Stimulated activated CD8-positive, alpha-beta memory T cell treated with anti-CD3 and anti-CD28 coated beads, Interleukin-12 subunit alpha, Interleukin-12 subunit beta, amount 100 ng/mL, for 1 hour (primary cell): ENCODE results near the gene LAMA3.

Source experiments
- DNase-seq: peaks from one replicate; pipeline ENCODE4 v3.0.0-alpha.2; 2020; ENCODE audit warnings: low read depth

Gene LAMA3

DNA sequence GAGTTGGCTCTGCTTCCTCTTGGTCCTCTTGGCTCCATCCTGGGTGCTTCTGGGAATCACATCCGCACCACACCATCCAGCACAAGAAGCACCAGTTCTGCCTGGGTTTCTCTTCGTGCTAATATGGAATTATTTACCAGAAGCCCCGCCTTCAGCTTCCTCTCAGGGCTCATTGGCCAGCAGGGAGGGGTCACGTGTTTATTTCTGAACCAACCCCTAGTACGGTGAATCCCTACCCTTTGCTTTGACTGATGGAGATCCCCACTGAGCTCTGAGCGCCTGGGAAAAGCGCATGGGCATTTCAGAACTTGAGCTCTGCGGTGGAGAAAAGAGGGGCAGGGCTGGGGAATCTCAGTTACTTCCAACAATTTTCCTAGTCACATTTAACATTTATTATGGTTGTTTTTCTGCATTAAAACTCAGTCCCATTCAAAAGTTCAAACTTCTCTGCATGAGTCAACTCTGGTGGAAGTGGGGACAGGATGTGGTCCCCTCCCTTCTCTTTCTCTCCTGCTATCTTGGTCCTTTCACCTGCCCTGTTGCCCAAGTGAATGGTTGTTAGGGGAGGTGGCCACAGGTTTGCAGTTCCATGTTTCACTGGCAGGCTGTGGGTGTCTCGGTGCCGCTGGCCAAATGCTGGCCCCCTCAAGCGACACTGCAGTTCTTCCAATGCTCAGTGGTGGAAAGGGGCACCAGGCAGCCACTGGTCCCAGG is 248.9 kb downstream of the LAMA3 start:
- DNase-seq: no peak

DNA sequence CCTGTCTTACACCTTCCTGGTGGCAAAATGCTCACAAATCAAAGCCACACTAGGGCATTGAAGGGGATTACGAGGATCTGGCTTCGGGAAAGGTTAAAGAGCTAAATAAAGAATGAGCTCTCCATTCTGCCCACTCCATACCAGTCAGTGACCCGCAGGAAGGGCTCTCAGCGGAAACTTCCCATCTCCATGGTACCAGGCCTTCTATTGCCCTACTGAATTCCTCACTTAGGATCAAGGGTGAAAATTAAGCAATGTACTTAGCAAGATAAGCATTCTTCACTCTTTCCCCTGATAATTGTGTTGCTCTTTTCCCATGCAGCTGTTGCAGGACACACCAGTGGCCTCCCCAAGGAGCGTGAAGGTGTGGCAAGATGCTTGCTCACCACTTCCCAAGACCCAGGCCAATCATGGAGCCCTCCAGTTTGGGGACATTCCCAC is 249.7 kb downstream of the LAMA3 start:
- DNase-seq: no peak

DNA sequence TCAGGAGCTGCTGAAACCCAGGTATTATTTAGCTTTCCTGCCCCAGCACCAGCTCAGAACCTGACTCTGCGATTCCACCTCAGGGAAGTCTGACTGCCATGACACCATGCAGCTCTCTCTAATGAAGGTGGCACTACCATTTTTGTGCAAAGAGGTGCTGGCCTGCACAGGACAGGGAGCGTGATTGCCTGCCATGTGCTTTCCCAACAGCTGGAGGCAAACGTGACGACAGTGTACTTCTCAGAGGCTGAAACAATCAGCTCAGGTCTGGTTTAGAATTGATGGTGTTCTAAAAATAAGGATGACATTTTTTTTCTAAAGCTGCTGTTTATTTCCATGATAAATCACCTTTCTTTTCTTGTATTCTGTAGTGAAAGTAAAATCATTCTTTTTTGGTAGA is 250.1 kb downstream of the LAMA3 start:
- no peak for DNase-seq

DNA sequence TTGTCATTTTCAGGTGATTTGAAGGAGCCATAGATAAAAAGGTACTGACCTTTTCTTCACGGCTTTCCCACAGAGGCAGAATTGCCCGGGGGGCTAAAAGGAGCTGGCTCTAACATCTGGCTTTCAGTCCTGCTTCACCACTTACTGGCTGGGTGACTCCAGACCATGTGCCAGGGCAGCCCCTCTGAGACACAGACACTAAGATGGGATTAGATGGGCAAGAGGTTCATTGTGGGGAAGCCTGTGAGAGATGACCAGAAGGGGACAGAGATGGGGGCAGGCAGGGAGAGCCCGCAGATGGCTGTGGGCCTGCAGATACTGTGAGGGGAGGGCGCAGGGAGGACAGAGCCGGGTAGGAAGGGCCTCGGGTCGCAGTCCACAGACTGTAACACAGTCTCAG is 250.6 kb downstream of the LAMA3 start:
- no peak for DNase-seq

DNA sequence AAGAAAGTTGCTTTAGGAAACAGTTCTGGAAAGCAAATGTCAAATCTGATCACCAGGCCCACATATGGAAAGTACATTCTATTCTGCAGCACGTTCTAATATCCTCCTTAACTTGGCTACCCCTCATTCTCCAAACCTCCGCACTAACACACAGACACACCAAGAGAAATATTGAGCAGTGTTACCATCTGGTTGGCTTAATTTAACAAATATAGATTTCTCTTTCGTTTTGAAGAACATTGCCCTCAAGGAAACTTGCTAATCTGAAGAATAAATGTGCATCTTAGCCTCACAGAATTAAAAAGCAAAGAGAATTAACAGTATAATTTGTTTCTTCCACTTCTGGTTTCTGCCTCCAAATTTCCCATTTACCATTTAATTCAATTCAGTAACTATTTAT is 252.5 kb downstream of the LAMA3 start:
- no peak for DNase-seq

DNA sequence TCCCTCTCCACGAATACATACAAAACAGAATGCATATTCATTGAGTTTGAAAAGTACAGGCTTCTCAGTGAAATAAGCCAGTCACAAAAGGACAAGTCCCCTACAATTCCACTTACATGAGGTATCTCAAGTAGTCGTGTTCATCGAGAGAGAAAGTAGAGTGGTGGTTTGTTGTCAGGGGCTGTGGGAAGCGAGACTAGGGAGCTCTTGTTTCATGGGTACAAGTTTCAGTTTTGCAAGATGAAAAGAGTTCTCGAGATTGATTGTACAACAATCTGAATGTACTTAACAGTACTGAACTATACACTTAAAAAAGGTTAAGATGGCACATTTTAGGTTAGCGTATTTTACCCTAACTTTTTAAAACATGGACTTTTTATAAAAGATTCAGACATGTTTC is 253.9 kb downstream of the LAMA3 start:
- DNase-seq: no peak

DNA sequence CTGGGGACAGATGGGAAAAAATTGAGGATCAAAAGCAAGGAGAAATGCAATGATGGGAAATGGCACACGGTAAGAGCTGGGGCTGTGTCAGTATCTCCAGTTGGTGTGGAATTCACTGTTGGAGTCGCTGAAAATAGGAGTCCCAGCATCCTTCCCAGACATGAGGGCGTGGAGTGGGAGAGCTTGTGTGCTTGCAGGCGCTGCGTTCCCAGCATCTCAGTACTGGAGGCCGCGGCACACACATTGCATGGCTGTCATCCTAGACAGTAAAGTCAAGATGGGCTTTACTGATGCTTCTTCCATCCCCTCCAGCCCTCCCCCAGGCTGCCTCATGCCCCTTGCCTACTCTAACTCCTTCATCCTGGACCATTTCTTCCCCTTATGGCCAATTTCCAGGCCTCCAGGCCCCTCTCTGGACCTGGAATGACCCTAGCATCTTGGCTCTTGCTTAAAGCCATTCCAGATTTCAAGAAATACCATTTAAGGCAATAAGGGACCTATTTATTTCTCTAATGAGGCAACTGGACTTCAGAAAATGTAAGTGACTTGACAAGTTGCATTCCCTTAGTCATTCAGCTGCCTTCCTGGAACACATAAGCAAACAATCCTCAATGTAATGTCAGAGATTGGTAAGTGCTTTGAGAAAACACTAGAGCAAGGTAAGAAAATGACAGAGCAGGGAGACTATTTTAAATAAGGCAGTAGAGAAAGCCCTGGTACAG is 254.8 kb downstream of the LAMA3 start:
- DNase-seq: no peak

DNA sequence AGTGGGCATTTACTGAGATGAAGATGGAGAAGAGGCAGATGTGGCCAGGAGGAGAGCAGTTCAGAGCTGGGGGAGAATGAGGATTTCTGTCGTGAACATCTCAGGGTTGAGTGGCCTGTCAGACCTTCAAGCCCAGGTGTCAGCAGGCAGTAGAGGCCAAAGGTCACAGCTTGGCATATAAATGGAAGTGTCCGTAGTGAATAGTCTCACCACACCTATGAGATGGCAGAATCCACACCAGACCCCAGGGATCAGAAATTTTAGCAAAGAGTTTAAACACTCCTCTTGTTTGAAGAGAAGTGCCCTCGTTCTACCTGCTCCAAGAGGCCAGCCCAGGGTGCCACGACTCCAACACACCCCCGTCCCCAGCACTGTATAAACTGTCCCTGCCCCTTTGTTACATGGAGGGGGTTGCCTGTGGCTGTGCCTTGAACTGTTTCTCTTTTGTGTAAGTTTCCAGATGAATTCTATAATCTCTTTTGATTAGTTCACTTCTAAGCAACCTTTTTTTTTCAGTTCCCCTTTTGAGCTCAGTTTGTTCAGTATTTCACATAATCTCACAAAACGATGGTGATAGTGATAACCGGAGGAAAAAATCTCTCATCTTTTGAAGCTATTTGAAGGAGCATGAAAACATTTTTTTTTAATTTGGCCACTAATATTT is 256.3 kb downstream of the LAMA3 start:
- DNase-seq: no peak

DNA sequence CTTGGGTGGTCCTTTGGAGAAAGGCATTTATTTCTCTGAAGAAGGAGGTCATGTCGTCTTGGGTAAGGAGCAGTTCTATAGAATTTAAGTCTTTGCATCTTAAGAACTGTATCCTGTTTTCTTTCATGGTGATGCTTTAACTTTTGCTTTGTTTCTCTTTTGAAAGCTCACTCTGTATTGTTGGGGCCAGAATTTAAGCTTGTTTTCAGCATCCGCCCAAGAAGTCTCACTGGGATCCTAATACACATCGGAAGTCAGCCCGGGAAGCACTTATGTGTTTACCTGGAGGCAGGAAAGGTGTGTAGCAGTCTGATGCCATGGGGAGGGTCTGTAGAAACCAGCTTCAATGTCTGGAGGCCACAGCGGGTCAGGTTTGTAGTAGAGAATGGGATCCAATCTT is 260.6 kb downstream of the LAMA3 start:
- DNase-seq: no peak

DNA sequence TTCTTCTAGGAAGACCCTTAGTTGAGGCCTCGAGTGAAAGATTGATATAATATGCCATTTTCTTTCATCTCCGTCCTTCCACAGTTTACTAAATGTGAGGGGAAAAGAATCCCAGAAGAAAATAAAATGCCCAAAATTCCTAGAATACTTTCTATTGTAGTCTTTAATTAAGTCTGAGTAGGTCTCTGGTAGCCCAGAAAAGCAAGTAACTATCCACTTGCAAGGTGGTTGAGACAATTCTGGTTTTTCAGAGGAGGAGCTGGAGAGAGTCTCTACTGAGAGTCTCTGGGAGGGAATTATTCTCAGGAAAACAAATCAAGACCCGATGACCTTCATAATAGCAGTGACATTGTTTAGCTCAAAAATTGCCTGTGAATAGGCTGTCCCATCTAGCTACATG is 261.4 kb downstream of the LAMA3 start:
- DNase-seq: no peak

DNA sequence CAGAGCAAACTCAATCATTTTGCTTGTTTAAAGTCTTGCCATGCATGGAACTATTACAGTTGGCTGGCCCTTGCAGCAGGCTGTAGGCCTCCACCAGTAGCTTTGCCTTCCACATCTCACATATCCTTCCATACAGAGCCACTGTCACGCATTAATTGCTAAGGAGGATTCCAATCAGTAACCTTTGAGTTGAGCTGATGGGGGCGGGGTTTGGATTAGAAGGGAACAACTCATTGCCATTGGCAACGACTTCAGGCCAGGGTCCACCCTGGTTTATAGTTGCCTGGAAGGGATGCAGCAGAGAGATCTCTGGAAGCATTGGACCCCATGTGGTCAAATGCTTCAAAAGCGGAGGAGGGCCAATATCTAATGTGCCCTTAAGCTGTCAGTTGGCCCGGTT is 262.0 kb downstream of the LAMA3 start:
- DNase-seq: no peak

DNA sequence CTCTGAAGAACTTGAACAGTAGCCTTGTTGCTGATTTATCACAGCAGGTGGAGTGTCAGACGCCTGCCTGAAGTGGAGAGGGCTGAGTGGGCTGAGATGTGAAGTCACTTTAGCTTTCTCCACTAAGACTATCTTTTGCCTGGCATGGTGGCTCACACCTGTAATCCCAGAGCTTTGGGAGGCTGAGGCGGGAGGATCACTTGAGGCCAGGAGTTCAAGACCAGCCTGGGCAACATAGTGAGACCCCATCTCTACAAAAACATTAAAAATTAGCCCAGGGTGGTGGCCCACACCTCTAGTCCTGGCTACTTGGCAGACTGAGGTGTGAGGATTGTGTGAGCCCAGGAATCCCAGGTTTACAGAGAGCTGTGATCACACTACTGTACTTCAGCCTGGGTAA is 264.7 kb downstream of the LAMA3 start:
- no peak for DNase-seq

DNA sequence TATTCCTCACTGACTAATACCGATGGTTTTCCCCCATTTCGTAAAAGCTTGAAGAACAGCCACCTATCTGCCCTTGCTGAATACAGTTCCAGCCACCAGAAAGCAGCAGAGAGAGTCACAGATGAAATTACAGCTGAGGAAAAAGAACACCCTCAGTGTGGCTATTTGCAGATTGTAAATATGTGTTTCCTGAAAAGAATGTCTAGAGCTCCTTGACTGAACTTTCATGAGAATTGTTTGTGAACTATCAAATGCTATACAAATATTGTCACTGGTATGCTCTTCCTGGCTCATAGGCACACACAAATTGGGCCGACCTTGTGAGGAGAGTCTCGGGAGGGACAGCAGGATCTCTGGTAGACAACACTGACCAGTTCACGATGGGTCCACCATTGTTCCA is 267.2 kb downstream of the LAMA3 start:
- DNase-seq: no peak

DNA sequence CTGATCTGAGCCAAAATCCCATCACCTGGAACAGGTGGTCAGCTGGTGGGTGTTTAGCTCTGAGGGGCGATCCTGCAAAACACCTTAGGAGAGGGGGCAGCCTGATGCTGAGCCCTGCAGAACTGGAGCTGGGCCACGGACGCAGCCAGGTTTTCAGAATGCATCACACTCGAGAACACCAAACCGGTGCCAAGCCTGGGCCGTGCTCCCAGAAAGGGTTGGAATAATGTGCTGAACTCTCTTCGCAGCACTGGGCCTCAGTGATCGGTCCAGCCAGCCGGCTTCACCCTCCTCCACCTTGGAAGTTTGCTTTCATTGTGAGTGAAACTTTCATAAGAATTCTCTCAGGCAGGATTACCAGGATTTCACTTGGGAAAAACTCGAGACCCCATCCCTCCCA is 268.8 kb downstream of the LAMA3 start:
- no peak for DNase-seq

DNA sequence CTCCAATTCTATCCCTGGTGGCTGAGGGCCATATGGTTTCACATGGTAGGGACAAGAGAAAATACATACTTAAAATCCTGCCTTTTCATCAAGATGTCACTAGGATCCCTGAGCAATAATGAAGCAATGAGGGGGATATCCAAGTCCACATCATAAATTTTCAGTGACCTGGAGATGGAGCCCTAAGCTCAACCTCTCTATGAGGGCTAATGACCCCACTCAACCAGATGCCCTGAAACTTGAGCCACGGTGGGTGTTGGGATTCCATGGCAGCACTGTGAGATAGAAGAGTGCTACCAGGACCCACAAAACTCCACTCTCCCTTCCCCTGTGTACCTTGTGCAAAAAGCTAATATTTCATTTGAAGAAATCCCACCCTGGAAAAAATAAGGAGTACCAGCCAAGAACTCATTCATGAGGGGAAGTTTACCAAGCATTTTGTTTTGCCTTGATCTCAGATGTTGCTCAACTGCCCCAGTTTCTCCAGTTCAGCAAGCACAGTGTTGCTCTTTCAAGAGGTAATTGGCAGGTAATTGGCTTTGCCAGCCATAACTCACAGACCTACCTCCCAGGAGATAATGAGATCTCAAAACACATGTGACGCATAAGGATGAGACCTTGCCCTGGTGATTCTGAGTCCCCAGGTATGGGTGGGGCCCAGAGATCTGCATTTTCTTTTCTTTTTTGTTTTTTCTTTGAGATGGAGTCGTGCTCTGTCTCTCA is 274.4 kb downstream of the LAMA3 start:
- DNase-seq: no peak

DNA sequence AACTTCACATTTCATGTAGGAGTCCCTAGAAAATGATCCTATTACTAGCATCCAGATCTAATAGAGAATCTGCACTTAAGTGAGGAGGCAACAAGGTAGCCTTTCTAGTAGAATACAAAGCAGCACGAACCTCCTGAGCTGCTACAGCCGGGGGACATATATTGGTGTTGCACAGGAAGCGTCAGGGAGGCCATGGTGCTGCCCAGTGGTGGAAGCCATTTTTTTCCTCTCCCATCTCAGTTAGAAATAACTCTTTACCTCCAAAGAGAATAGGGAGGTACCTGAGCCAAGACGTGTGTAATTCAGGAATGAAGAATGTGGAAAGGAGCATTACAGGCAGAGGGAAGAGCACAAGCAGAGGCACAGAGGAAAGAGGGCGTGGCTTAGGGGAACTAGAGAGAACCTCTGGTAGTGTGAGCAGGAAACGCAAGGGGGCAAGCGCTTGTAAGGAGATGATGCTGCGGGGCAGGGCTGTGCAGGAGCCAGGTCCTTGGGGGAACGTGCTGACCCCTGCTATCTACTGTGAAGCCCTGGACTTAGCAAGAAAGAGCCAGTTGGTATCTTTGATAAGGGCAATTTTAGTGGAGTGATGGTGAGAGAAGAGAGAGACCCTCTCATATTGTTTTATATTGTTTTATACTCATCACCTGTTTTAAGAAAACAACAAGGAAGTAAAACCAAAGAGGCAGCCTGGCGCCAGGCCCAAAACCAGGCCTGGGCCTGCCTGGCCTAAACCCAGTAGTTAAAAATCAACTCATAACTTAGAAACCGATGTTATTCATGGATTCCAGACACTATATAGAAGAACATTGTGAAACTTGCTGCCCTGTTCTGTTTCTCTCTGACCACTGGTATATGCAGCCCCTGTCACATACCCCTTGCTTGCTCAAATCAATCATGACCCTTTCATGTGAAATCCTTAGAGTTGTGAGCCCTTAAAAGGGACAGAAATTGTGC is 275.3 kb downstream of the LAMA3 start:
- peak; percentile 43 for DNase-seq

DNA sequence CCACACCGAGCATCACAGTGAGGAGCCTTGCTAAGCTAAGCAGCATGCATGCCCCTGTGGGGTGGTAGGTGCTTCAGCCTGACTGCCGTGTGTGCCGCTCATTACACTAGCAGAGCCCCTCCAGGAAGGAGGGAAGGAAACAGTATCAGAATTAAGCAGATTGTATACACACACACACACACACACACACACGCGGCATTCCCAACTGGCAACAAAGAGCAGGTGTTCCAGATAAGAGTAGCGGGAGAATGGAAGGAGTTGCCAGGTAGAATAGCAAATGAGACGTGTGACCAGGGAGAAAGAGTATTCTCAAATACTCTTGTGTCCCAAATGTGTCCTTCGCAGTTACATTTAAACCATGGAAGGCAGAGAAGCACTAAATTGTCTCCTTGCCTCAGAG is 277.7 kb downstream of the LAMA3 start:
- DNase-seq: no peak

DNA sequence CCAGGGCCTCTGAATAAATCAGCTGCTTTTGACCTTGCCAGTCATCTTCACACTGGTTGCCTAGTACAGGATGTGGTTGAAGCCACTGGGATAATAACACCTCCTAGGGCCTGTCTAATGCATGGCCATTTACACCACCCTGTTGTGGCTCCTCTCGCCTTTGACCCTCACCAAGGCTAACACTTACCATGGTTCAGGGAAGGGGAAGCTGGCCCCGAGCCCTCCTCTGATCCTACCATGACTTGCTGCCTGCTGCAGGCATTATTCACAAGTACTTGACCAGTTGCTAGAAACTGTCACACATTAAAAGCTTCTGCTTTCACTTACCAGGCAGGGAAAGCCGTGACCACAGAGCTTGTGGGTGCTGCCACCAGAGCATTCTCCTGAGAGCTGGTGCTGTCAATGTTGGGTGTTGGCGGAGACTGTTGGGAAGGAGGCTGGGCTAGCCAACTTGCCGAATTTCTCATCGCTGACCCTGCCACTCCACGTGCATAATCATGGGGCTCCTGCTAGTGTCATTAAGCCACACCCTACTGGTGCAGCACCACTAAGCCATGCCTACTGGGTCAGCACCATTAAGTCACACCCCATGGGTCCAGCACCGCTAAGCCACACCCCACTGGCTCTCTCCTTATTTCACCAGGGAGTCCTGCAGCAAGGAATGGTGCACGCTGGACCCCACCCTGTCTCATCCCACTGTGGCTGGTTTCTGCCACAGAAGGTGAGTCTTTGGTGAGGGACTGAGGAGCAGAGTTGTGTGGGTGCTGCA is 278.3 kb downstream of the LAMA3 start:
- DNase-seq: no peak

DNA sequence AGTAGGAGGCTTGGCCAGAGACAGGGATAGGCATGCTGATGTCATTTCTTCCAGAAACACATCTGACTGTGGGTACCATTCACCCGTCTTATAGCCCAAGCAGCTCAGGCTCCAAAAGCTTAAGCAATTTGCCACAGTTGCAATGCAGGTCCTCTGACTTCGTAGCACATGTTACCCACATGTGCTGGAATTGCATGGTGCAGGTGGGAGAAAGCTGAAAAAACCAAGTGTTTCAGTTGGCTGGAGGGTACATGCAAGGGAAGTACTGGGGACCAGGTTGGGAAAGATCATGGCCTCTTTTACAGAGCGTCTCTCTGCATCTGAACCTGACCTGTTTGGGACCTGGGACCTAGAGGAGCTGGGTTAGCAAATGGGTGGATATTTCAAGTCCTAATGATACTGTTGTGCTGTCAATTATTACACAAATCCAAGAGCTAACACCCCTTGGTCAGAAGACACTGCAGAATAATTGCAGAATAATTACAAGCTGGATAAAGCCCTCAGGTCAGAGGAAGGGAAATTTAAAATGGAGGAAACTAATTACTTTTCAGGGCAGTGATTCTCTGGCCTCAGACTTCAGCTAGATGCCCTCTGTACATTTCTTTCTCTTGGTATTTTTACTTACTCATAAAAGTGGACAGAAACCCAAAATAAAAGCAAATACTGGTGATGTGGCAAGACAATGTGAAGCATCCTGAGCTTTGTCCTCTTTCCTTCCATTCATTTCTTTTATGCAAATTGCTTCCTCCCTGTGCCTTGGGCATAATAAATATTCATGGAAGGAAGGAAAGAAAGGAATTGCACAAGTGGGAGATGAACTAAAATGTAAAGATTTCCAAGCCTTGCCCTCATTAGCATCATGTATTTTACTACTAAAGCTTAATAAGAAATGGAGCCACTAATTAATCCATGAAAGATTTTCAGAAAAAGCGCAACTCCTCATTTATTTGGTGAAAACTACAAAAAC is 279.7 kb downstream of the LAMA3 start:
- DNase-seq: no peak

DNA sequence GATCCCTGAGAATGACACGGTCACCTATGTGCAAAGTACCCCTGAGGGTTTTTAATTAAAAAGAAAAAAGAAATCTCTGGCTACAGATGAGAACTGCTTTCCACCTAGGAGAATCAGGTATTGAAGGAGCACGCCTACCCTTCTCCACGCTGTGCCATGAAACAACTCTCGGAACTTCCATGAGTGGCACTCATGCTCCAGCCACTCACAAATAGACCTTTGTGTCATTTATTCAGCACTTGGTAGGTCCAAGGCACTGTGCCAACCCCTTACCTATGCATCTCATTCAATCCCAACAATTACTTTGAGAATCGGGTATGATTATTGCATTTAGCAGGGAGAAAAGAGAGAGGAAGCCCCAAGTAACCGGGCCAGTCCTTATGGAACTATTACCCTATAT is 280.4 kb downstream of the LAMA3 start:
- no peak for DNase-seq
